HepG2 (cell line): ENCODE results near the gene CCNB1. TPM values are rescaled to one million over a fixed set of nuclear protein-coding genes. Genes with fewer than 3 reads are reported as not detected.
A peak's percentile ranks its signal among the peaks of the same experiment; 100 is the strongest.

ENCODE experiments used
- CCDC6 ChIP-seq: sonication (generic); formaldehyde crosslinking; IDR thresholded peaks from 2 replicates; pipeline ENCODE4 v1.8.1; 2022; ENCODE audit warnings: mild to moderate bottlenecking, missing genetic modification reagents, moderate library complexity
- GABPB1 ChIP-seq: IDR thresholded peaks from 2 replicates; pipeline ENCODE4 v1.6.1; 2016; ENCODE audit warnings: mild to moderate bottlenecking, missing genetic modification reagents, moderate library complexity, missing compliant biosample characterization
- KDM5B ChIP-seq: sonication (generic); formaldehyde crosslinking; IDR thresholded peaks from 2 replicates; pipeline ENCODE4 v1.4.0; 2020; ENCODE audit warnings: missing genetic modification reagents, mild to moderate bottlenecking, borderline replicate concordance
- MYNN ChIP-seq: sonication (generic); formaldehyde crosslinking; IDR thresholded peaks from 2 replicates; pipeline ENCODE4 v1.4.0; 2020; ENCODE audit warnings: mild to moderate bottlenecking, low read depth, missing genetic modification reagents
- NFYB ChIP-seq: sonication (generic); formaldehyde crosslinking; IDR thresholded peaks from 2 replicates; pipeline ENCODE4 v1.4.0; 2020; ENCODE audit warnings: missing genetic modification reagents
- NPAS2 ChIP-seq: sonication (generic); formaldehyde crosslinking; IDR thresholded peaks from 2 replicates; pipeline ENCODE4 v1.8.0; 2022; ENCODE audit warnings: mild to moderate bottlenecking, missing genetic modification reagents, borderline replicate concordance
- POGZ ChIP-seq: sonication (generic); formaldehyde crosslinking; IDR thresholded peaks from 2 replicates; pipeline ENCODE4 v1.4.0; 2020; ENCODE audit warnings: mild to moderate bottlenecking, missing genetic modification reagents
- RXRA ChIP-seq: sonication (generic); formaldehyde crosslinking; IDR thresholded peaks from 2 replicates; pipeline ENCODE4 v1.5.1; 2020; ENCODE audit warnings: missing genetic modification reagents
- SRSF4 ChIP-seq: fragments of 200-400 bp; formaldehyde crosslinking; IDR thresholded peaks from one replicate; pipeline ENCODE4 v1.6.1; 2018; ENCODE audit warnings: mild to moderate bottlenecking, low read depth, low read length, moderate library complexity; ENCODE audit not compliant: poor library complexity, severe bottlenecking
- TAF15 ChIP-seq: fragments of 200-400 bp; formaldehyde crosslinking; IDR thresholded peaks from one replicate; pipeline ENCODE4 v1.6.1; 2018; ENCODE audit warnings: mild to moderate bottlenecking, low read depth, low read length; ENCODE audit not compliant: poor library complexity, severe bottlenecking
- TBP ChIP-seq: sonication (generic); formaldehyde crosslinking; IDR thresholded peaks from 2 replicates; pipeline ENCODE4 v1.5.0; 2020; ENCODE audit warnings: missing genetic modification reagents
- ZKSCAN5 ChIP-seq: sonication (generic); formaldehyde crosslinking; IDR thresholded peaks from 2 replicates; pipeline ENCODE4 v1.5.1; 2020; ENCODE audit warnings: mild to moderate bottlenecking, missing genetic modification reagents
- ZNF431 ChIP-seq: sonication (generic); formaldehyde crosslinking; IDR thresholded peaks from 2 replicates; pipeline ENCODE4 v1.9.0; 2022; ENCODE audit warnings: missing genetic modification reagents, low read depth, mild to moderate bottlenecking, borderline replicate concordance
- ZNF607 ChIP-seq: sonication (generic); formaldehyde crosslinking; IDR thresholded peaks from 2 replicates; pipeline ENCODE4 v1.5.1; 2020; ENCODE audit warnings: missing genetic modification reagents, mild to moderate bottlenecking, borderline replicate concordance
- ZNF724P ChIP-seq: sonication (generic); formaldehyde crosslinking; IDR thresholded peaks from 2 replicates; pipeline ENCODE4 v1.8.0; 2022; ENCODE audit warnings: missing genetic modification reagents, borderline replicate concordance
- ZNF777 ChIP-seq: sonication (generic); formaldehyde crosslinking; IDR thresholded peaks from 2 replicates; pipeline ENCODE4 v1.4.0; 2020; ENCODE audit warnings: missing genetic modification reagents
- ZNF816 ChIP-seq: sonication (generic); formaldehyde crosslinking; IDR thresholded peaks from 2 replicates; pipeline ENCODE4 v1.8.0; 2022; ENCODE audit warnings: missing genetic modification reagents, mild to moderate bottlenecking, borderline replicate concordance
- ZSCAN31 ChIP-seq: sonication (generic); formaldehyde crosslinking; IDR thresholded peaks from 2 replicates; pipeline ENCODE4 v1.5.0; 2020; ENCODE audit warnings: low read depth, mild to moderate bottlenecking, missing genetic modification reagents
- polyA plus RNA-seq, 8 experiments: library from polyadenylated mRNA; depleted of rRNA in 3 of 8; stranded (reverse) in 7 of 8; unstranded in 1 of 8; fragments of >200 nt; fragmentation: Illumina TruSeq in 4 of 8; extraction: Trizol in 4 of 8; gene quantifications; 2 replicates each; pipeline versions ENCODE4 v1.2.1 to v1.2.3, GENCODE V29; 2011 to 2016; ENCODE audit warnings: low read depth in 4 of 8, missing spikeins in 1 of 8, mixed read lengths in 1 of 8; ENCODE audit not compliant: insufficient read depth in 1 of 8
- total RNA-seq, 5 experiments: library from RNA; depleted of rRNA; stranded (reverse); fragments of >200 nt; fragmentation: Illumina TruSeq; extraction: Trizol; gene quantifications; 2 replicates each; pipeline ENCODE4 v1.2.3, GENCODE V29; 2016; ENCODE audit warnings: low read depth in 1 of 5
- TF ChIP-seq, protein P1 (sequence below): sonication (generic); formaldehyde crosslinking; conservative IDR thresholded peaks from 2 replicates; pipeline ENCODE4 v1.4.0; 2020; ENCODE audit warnings: missing genetic modification reagents
- TF ChIP-seq, protein P2 (sequence below): sonication (generic); formaldehyde crosslinking; IDR thresholded peaks from 2 replicates; pipeline ENCODE4 v1.9.0; 2022; ENCODE audit warnings: missing genetic modification reagents, mild to moderate bottlenecking, borderline replicate concordance
- TF ChIP-seq, protein P3 (sequence below): sonication (generic); formaldehyde crosslinking; IDR thresholded peaks from 2 replicates; pipeline ENCODE4 v1.5.0; 2020; ENCODE audit warnings: missing genetic modification reagents, mild to moderate bottlenecking, borderline replicate concordance
- TF ChIP-seq, protein P4 (sequence below): sonication (generic); formaldehyde crosslinking; IDR thresholded peaks from 2 replicates; pipeline ENCODE4; 2020; ENCODE audit warnings: missing genetic modification reagents, mild to moderate bottlenecking, borderline replicate concordance

Gene CCNB1
- total and polyA plus RNA-seq, 2 of the 13 experiments (the other 11 are each of a cell fraction or from before 2014, with no cell fraction given): 82.3 to 316 TPM

DNA sequence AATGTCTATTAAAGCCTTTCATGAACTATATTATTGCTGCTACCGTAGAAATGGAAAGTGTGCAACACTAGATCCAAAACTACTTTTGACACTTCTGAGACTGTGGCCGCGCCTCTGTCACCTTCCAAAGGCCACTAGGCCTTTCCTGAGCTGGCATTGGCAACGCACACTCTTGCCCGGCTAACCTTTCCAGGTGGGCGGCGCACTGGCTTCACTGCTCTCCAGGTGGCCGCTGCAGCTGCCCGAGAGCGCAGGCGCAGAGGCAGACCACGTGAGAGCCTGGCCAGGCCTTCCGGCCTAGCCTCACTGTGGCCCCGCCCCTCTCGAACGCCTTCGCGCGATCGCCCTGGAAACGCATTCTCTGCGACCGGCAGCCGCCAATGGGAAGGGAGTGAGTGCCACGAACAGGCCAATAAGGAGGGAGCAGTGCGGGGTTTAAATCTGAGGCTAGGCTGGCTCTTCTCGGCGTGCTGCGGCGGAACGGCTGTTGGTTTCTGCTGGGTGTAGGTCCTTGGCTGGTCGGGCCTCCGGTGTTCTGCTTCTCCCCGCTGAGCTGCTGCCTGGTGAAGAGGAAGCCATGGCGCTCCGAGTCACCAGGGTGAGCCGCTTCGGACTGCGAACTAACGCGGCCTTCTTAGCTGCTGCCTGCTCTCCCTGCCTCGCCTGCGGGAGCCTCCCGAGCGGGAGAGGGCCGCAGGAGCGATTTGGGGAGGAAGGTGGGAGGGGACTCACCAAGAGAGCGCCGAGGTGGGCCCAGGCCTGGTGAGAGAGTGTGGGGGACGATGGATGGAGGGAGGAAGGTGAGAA lies at the start of gene CCNB1 (continued):
- TF ChIP-seq, protein P1, sequence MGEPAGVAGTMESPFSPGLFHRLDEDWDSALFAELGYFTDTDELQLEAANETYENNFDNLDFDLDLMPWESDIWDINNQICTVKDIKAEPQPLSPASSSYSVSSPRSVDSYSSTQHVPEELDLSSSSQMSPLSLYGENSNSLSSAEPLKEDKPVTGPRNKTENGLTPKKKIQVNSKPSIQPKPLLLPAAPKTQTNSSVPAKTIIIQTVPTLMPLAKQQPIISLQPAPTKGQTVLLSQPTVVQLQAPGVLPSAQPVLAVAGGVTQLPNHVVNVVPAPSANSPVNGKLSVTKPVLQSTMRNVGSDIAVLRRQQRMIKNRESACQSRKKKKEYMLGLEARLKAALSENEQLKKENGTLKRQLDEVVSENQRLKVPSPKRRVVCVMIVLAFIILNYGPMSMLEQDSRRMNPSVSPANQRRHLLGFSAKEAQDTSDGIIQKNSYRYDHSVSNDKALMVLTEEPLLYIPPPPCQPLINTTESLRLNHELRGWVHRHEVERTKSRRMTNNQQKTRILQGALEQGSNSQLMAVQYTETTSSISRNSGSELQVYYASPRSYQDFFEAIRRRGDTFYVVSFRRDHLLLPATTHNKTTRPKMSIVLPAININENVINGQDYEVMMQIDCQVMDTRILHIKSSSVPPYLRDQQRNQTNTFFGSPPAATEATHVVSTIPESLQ: no peak
- no peak for TF ChIP-seq ZSCAN31
- TF ChIP-seq ZNF607 (CRISPR knock-in tag): peak; percentile 82; the same call in 1 of the 2 replicates
- TF ChIP-seq, protein P2, sequence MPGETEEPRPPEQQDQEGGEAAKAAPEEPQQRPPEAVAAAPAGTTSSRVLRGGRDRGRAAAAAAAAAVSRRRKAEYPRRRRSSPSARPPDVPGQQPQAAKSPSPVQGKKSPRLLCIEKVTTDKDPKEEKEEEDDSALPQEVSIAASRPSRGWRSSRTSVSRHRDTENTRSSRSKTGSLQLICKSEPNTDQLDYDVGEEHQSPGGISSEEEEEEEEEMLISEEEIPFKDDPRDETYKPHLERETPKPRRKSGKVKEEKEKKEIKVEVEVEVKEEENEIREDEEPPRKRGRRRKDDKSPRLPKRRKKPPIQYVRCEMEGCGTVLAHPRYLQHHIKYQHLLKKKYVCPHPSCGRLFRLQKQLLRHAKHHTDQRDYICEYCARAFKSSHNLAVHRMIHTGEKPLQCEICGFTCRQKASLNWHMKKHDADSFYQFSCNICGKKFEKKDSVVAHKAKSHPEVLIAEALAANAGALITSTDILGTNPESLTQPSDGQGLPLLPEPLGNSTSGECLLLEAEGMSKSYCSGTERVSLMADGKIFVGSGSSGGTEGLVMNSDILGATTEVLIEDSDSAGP: peak; percentile 72; the same call in 1 of the 2 replicates
- TF ChIP-seq TAF15: peak; percentile 31
- peak; percentile 61; the same call in 1 of the 2 replicates for TF ChIP-seq MYNN (CRISPR knock-in tag)
- TF ChIP-seq NFYB (CRISPR knock-in tag): peak; percentile 97
- peak; percentile 60; the same call in 1 of the 2 replicates for TF ChIP-seq ZNF816 (CRISPR knock-in tag)
- TF ChIP-seq, protein P3, sequence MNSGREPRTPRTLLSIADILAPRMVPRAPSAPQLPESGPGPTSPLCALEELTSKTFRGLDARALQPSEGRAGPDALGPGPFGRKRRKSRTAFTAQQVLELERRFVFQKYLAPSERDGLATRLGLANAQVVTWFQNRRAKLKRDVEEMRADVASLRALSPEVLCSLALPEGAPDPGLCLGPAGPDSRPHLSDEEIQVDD (CRISPR knock-in tag): 0 out of 2 replicates have a peak, but pooled peaks have one; percentile 57
- no peak for TF ChIP-seq ZNF777 (CRISPR knock-in tag)
- peak; percentile 98 for TF ChIP-seq POGZ (CRISPR knock-in tag)
- TF ChIP-seq ZKSCAN5 (CRISPR knock-in tag): 0 out of 2 replicates have a peak, but pooled peaks have one; percentile 46
- TF ChIP-seq ZNF724P: peak; percentile 69; the same call in 1 of the 2 replicates
- no peak for TF ChIP-seq NPAS2 (CRISPR knock-in tag)
- no peak for TF ChIP-seq ZNF431 (CRISPR knock-in tag)
- TF ChIP-seq RXRA (CRISPR knock-in tag): peak; percentile 71
- no peak for TF ChIP-seq TBP (CRISPR knock-in tag)
- peak; percentile 94 for TF ChIP-seq GABPB1
- TF ChIP-seq SRSF4: no peak
- peak; percentile 87 for TF ChIP-seq CCDC6 (CRISPR knock-in tag)
- TF ChIP-seq, protein P4, sequence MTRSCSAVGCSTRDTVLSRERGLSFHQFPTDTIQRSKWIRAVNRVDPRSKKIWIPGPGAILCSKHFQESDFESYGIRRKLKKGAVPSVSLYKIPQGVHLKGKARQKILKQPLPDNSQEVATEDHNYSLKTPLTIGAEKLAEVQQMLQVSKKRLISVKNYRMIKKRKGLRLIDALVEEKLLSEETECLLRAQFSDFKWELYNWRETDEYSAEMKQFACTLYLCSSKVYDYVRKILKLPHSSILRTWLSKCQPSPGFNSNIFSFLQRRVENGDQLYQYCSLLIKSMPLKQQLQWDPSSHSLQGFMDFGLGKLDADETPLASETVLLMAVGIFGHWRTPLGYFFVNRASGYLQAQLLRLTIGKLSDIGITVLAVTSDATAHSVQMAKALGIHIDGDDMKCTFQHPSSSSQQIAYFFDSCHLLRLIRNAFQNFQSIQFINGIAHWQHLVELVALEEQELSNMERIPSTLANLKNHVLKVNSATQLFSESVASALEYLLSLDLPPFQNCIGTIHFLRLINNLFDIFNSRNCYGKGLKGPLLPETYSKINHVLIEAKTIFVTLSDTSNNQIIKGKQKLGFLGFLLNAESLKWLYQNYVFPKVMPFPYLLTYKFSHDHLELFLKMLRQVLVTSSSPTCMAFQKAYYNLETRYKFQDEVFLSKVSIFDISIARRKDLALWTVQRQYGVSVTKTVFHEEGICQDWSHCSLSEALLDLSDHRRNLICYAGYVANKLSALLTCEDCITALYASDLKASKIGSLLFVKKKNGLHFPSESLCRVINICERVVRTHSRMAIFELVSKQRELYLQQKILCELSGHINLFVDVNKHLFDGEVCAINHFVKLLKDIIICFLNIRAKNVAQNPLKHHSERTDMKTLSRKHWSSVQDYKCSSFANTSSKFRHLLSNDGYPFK: peak; percentile 64; the same call in 1 of the 2 replicates
- peak; percentile 57; the same call in 1 of the 2 replicates for TF ChIP-seq KDM5B (CRISPR knock-in tag)
